Esophagus muscularis mucosa (tissue), 4 donors: ENCODE measurements around the gene RPL31. TPM values are rescaled to one million over a fixed set of nuclear protein-coding genes. Genes with fewer than 3 reads are reported as not detected.

Source experiments
- DNase-seq: peaks from one replicate; pipeline ENCODE4 v3.0.0-alpha.2; 2017; ENCODE audit errors: extremely low spot score
- H3K27ac ChIP-seq, 4 donors: fragments of 200-600 bp; sonication (generic); replicated peaks in 1 of 4; 1 replicate in 3 of 4; 2 replicates in 1 of 4; pipeline ENCODE4 v1.5.1; 2016 to 2019; ENCODE audit warnings: mild to moderate bottlenecking in 1 of 4
- H3K27me3 ChIP-seq, 4 donors: fragments of 200-600 bp; sonication (generic); one replicate each; pipeline versions ENCODE4 v1.5.1 to v1.6.0; 2016 to 2019
- H3K36me3 ChIP-seq, 4 donors: fragments of 200-600 bp; sonication (generic); one replicate each; pipeline ENCODE4 v1.5.1; 2016 to 2019
- H3K4me1 ChIP-seq, 4 donors: fragments of 200-600 bp; sonication (generic); one replicate each; pipeline ENCODE4 v1.5.1; 2016 to 2019
- H3K4me3 ChIP-seq, 4 donors: fragments of 200-600 bp; sonication (generic); 1 replicate in 2 of 4; 2 replicates in 2 of 4; pipeline ENCODE4 v1.5.1; 2016 to 2019; ENCODE audit warnings: mild to moderate bottlenecking in 4 of 4, moderate library complexity in 1 of 4
- H3K9me3 ChIP-seq, 4 donors: fragments of 200-600 bp; sonication (generic); 1 replicate in 3 of 4; 2 replicates in 1 of 4; pipeline ENCODE4 v1.5.1; 2016 to 2019
- CTCF ChIP-seq, 3 experiments: fragments of 200-600 bp in 2 of 3; fragments of 450-650 bp in 1 of 3; sonication (generic) in 2 of 3; IDR thresholded peaks; one replicate each; pipeline ENCODE4 v1.5.1; 2017 to 2019; ENCODE audit warnings: antibody characterized with exemption in 3 of 3, mild to moderate bottlenecking in 2 of 3, moderate library complexity in 1 of 3
- EP300 ChIP-seq: sonication (generic); formaldehyde crosslinking; IDR thresholded peaks from one replicate; pipeline ENCODE4 v1.6.1; 2017; ENCODE audit warnings: antibody characterized with exemption
- POLR2A ChIP-seq: fragments of 450-650 bp; IDR thresholded peaks from one replicate; pipeline ENCODE4 v1.6.1; 2017; ENCODE audit warnings: antibody characterized with exemption, moderate library complexity, mild to moderate bottlenecking, low read depth
- POLR2AphosphoS5 ChIP-seq, 2 donors: sonication (generic); formaldehyde crosslinking; IDR thresholded peaks; one replicate each; pipeline ENCODE4 v1.6.1; 2017; ENCODE audit warnings: antibody characterized with exemption in 2 of 2
- WGBS: methylation state at CpG from one replicate; pipeline ENCODE4 v1.1.5; 2018; 5-methylcytosine and 5-hydroxymethylcytosine counted together
- intact Hi-C: fragments of 100-400 bp; cut with DNase I; formaldehyde crosslinking; loops from one replicate; pipeline ENCODE4 v1.15.1; 2023
- total RNA-seq, 4 donors: library from RNA; depleted of rRNA; stranded (reverse); fragments of >200 nt; gene quantifications; one replicate each; pipeline versions ENCODE4 v1.1.0 to v1.2.1, GENCODE V29; 2016

The RPL31 gene
- 1,000 to 10,000 TPM in 3 of 4 donors, 100 to 1,000 TPM in 1; 645 to 2,101 (median 1,206) TPM for total RNA-seq

- 15% methylated on average over 38 of the region's 59 CpGs for WGBS
- peaks cover 15 to 45% (median 37%) of the 10 kb centered on the region in 4 donors for H3K4me1 ChIP-seq
- H3K27me3 ChIP-seq = no peaks in the 10 kb centered on the region
- TF ChIP-seq POLR2A = peak; percentile 78
- TF ChIP-seq EP300 = no peak
- TF ChIP-seq POLR2AphosphoS5 (IDR thresholded peaks at IDR 0.05) = peak; percentile 97 to 98
- TF ChIP-seq CTCF (IDR thresholded peaks at IDR 0.05) = no peak
- peak within 1 kb of the TSS; percentile 84 to 89 (median 87) for H3K27ac ChIP-seq
- intact Hi-C loops = no loop called here
- H3K4me3 ChIP-seq = peak within 1 kb of the TSS; percentile 68 to 86 (median 80)
- peaks cover 31 to 38% (median 36%) of the 10 kb centered on the region in 4 donors for H3K36me3 ChIP-seq
- no peaks in the 10 kb centered on the region for H3K9me3 ChIP-seq
- DNase-seq = peak; percentile 99
These were observed at the start of gene RPL31 for GRCh38 chr2:101001691-101002561. Gene RPL31, plus strand, starts transcription at chr2:101002289. Its CDS starts 413 bp downstream, at chr2:101002702.

DNA sequence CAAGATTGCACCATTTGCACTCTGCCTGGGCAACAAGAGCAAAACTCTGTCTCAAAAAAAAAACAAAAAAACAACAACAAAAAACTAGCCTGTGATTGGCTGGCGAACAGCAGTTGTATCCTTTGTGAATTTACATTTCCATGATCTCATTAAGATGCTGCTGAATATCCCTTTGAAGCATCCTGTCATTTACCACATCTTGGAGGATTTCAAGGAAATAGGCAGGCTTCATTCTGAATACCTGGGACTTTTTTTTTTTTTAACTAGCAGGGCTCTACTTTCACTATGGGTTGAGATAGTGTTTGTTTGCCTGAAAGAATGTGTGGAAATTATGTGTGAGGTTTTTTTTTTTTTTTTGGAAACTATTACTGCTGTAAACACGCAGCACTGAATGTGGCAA is 49.6 kb upstream of the RPL31 start:
- Histone ChIP-seq H3K9me3 (no peaks in the 10 kb centered on the region), H3K4me3 (no peak overlapping the region), H3K27me3 (no peaks in the 10 kb centered on the region), H3K27ac (no peak overlapping the region), H3K4me1 (peaks cover 4 to 7% (median 4%) of the 10 kb centered on the region in 4 donors), H3K36me3 (peaks cover 3 to 32% (median 8%) of the 10 kb centered on the region in 4 donors)
- TF ChIP-seq CTCF (IDR thresholded peaks at IDR 0.05) = no peak
- TF ChIP-seq POLR2A = no peak
- TF ChIP-seq POLR2AphosphoS5 (IDR thresholded peaks at IDR 0.05) = no peak
- TF ChIP-seq EP300 = no peak
- no peak for DNase-seq
- intact Hi-C loops = no loop called here
- 89% methylated on average over 2 of the region's 2 CpGs for WGBS

DNA sequence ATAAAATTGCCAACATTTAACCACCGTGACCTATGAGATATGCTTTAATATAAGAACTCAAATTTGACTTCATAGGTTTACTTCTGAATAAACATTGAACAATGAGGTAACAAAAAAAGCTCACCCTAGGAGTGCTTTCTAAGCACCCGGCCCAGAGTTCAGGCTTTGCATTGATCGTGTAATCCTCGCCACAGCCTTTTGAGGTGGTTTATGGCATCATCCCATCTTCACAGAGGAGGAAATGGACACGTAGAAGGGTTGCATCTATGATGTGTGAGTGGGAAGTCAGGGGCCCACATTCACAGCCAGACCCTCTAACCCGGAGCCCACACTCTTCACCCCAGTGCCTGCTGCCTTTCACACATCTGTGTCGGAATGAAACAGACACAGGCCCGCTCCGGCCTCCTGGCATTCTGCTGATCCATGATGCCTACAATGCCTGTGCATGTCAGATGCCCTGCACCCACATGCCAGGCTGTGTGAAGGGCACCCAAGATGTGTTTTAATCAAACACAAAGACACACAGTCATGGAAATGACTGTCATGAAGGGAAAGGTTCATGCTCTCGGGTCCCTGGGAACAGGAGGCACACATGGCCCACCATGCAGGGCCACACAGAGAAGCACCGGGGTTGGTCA is 48.6 kb upstream of the RPL31 start:
- TF ChIP-seq POLR2A (no peak), POLR2AphosphoS5 (IDR thresholded peaks at IDR 0.05) (no peak)
- WGBS = 88% methylated on average over 11 of the region's 11 CpGs
- no peaks in the 10 kb centered on the region for H3K9me3 ChIP-seq
- intact Hi-C loops = no loop called here
- DNase-seq = no peak
- peaks cover 3 to 28% (median 8%) of the 10 kb centered on the region in 4 donors for H3K36me3 ChIP-seq
- H3K4me1 ChIP-seq = peaks cover 13 to 18% (median 14%) of the 10 kb centered on the region in 4 donors
- no peak overlapping the region for H3K4me3 ChIP-seq
- no peaks in the 10 kb centered on the region for H3K27me3 ChIP-seq
- H3K27ac ChIP-seq = no peak overlapping the region

- Histone ChIP-seq H3K4me1 (peaks cover 16 to 23% (median 19%) of the 10 kb centered on the region in 4 donors), H3K9me3 (no peaks in the 10 kb centered on the region), H3K27ac (no peak overlapping the region), H3K4me3 (no peak overlapping the region), H3K27me3 (no peaks in the 10 kb centered on the region), H3K36me3 (peaks cover 0 to 23% (median 5%) of the 10 kb centered on the region in 4 donors)
- 84% methylated on average over 6 of the region's 6 CpGs for WGBS
- TF ChIP-seq EP300 = no peak
- no peak for TF ChIP-seq CTCF (IDR thresholded peaks at IDR 0.05)
- TF ChIP-seq POLR2AphosphoS5 (IDR thresholded peaks at IDR 0.05) = no peak
- TF ChIP-seq POLR2A = no peak
- DNase-seq = no peak
- intact Hi-C loops = no loop called here
These were observed 48.1 kb upstream of the RPL31 start for GRCh38 chr2:100954044-100954420.

- no peak overlapping the region for H3K27ac ChIP-seq
- intact Hi-C loops = no loop called here
- WGBS = 94% methylated on average over 4 of the region's 4 CpGs
- H3K4me1 ChIP-seq = peaks cover 18 to 30% (median 23%) of the 10 kb centered on the region in 4 donors
- no peaks in the 10 kb centered on the region for H3K27me3 ChIP-seq
- no peak for DNase-seq
- no peak overlapping the region for H3K4me3 ChIP-seq
- H3K9me3 ChIP-seq = no peaks in the 10 kb centered on the region
- no peak for TF ChIP-seq POLR2A
- no peak for TF ChIP-seq POLR2AphosphoS5 (IDR thresholded peaks at IDR 0.05)
- H3K36me3 ChIP-seq = peaks cover 0 to 15% (median 2%) of the 10 kb centered on the region in 4 donors
These were observed 46.9 kb upstream of the RPL31 start for GRCh38 chr2:100955226-100955625.
